DND-41 (cell line): Measurements from ENCODE around the gene TDRD1.
"Not testable (repeated sequence)": the region's sequence is repeated elsewhere in the genome, so short reads cannot be mapped to it uniquely, and the experiment has no call there.

Source experiments
- ATAC-seq: fragments of 200-7000 bp; cut with Tn5 transposase; 3 replicates; pipeline ENCODE4 v1.9.1; 2021; ENCODE audit warnings: low read depth; ENCODE audit not compliant: insufficient read depth
- DNase-seq: peaks from one replicate; pipeline ENCODE4 v3.0.0-alpha.2; 2020
- H2AFZ ChIP-seq: 2 replicates; pipeline ENCODE4 v1.6.0; 2012; ENCODE audit warnings: low read depth, low read length
- H3K27ac ChIP-seq: 2 replicates; pipeline ENCODE4 v1.5.1; 2012; ENCODE audit warnings: low read length, inconsistent platforms
- H3K27me3 ChIP-seq: fragments of 200-600 bp; sonication (generic); 2 replicates; pipeline ENCODE4 v1.6.0; 2012; ENCODE audit warnings: low read length, mild to moderate bottlenecking, inconsistent platforms; ENCODE audit not compliant: insufficient read depth, poor library complexity
- H3K36me3 ChIP-seq: 2 replicates; pipeline ENCODE4 v1.5.1; 2012; ENCODE audit warnings: low read length, inconsistent platforms; ENCODE audit not compliant: insufficient read depth
- H3K4me1 ChIP-seq: 2 replicates; pipeline ENCODE4 v1.5.1; 2012; ENCODE audit warnings: mild to moderate bottlenecking, low read length; ENCODE audit not compliant: insufficient read depth
- H3K4me2 ChIP-seq: 2 replicates; pipeline ENCODE4 v1.6.0; 2012; ENCODE audit warnings: mild to moderate bottlenecking, moderate library complexity, low read length, inconsistent platforms; ENCODE audit not compliant: insufficient read depth
- H3K4me3 ChIP-seq, 2 experiments: fragments of 200-600 bp in 1 of 2; shearing (Covaris generic) in 1 of 2; 2 replicates each; pipeline ENCODE4 v1.5.1; 2012 to 2016; ENCODE audit warnings: inconsistent platforms in 2 of 2, low read length in 2 of 2, mild to moderate bottlenecking in 2 of 2, low read depth in 1 of 2, moderate library complexity in 1 of 2
- H3K79me2 ChIP-seq: 2 replicates; pipeline ENCODE4 v1.6.0; 2012; ENCODE audit warnings: low read length, inconsistent platforms; ENCODE audit not compliant: insufficient read depth
- H3K9ac ChIP-seq: 2 replicates; pipeline ENCODE4 v1.6.0; 2012; ENCODE audit warnings: low read depth, mild to moderate bottlenecking, inconsistent platforms, low read length, moderate library complexity
- H3K9me3 ChIP-seq: 2 replicates; pipeline ENCODE4 v1.5.1; 2012; ENCODE audit warnings: low read length, moderate library complexity, mild to moderate bottlenecking, inconsistent platforms; ENCODE audit not compliant: insufficient read depth, severe bottlenecking
- H4K20me1 ChIP-seq: 2 replicates; pipeline ENCODE4 v1.6.0; 2012; ENCODE audit warnings: low read length; ENCODE audit not compliant: insufficient read depth
- CTCF ChIP-seq: IDR thresholded peaks from 2 replicates; pipeline ENCODE4 v1.5.1; 2012; ENCODE audit warnings: borderline replicate concordance, low read length, moderate library complexity, mild to moderate bottlenecking; ENCODE audit not compliant: poor library complexity, severe bottlenecking; ENCODE audit errors: extremely low read depth
- EZH2 ChIP-seq: IDR thresholded peaks from 3 replicates; pipeline ENCODE4 v1.6.1; 2012; ENCODE audit warnings: borderline replicate concordance, low read depth, mild to moderate bottlenecking, moderate library complexity, low read length, inconsistent platforms; ENCODE audit not compliant: severe bottlenecking

The TDRD1 gene

GRCh38 chr10:114143160-114143559 is 36.0 kb upstream of the TDRD1 start:
- no peak overlapping the region for H3K27ac ChIP-seq
- H3K27me3 ChIP-seq: no peaks in the 10 kb centered on the region

GRCh38 chr10:114149476-114149875 is 29.7 kb upstream of the TDRD1 start:
- H3K79me2 ChIP-seq, ATAC-seq, H3K4me2 ChIP-seq, H3K4me1 ChIP-seq, H3K27me3 ChIP-seq, H3K27ac ChIP-seq, H4K20me1 ChIP-seq, H3K9ac ChIP-seq, H3K4me3 ChIP-seq, DNase-seq, H3K9me3 ChIP-seq, H2AFZ ChIP-seq: not testable (repeated sequence)
- peaks cover 27% of the 10 kb centered on the region; the same call in 1 of the 2 replicates for H3K36me3 ChIP-seq

More at GRCh38 chr10:114143160-114143559, 36.0 kb upstream of the TDRD1 start:
- Histone ChIP-seq H3K79me2 (no peaks in the 10 kb centered on the region), H3K4me1 (no peaks in the 10 kb centered on the region), H3K4me3 (no peak overlapping the region), H4K20me1 (no peaks in the 10 kb centered on the region), H3K36me3 (peaks cover 34% of the 10 kb centered on the region), H2AFZ (no peak overlapping the region), H3K9ac (no peak overlapping the region), H3K9me3 (no peaks in the 10 kb centered on the region), H3K4me2 (no peak overlapping the region)
- ATAC-seq (no peak), DNase-seq (no peak)
- TF ChIP-seq CTCF (no peak), EZH2 (no peak)

- Histone ChIP-seq H3K4me1 (no peaks in the 10 kb centered on the region), H4K20me1 (no peaks in the 10 kb centered on the region), H3K9me3 (no peaks in the 10 kb centered on the region), H3K9ac (no peak overlapping the region), H3K79me2 (no peaks in the 10 kb centered on the region), H3K4me2 (no peak overlapping the region), H3K36me3 (peaks cover 27% of the 10 kb centered on the region; the same call in 1 of the 2 replicates), H3K27me3 (no peaks in the 10 kb centered on the region), H3K27ac (no peak overlapping the region), H2AFZ (no peak overlapping the region), H3K4me3 (no peak overlapping the region)
- TF ChIP-seq EZH2 (no peak), CTCF (no peak)
- DNase-seq (no peak), ATAC-seq (no peak)
Observed at GRCh38 chr10:114151486-114151885, 27.7 kb upstream of the TDRD1 start.

- TF ChIP-seq EZH2 (no peak), CTCF (no peak)
- no peak overlapping the region for H3K4me3 ChIP-seq
- H3K27me3 ChIP-seq: no peaks in the 10 kb centered on the region
- H3K79me2 ChIP-seq: no peaks in the 10 kb centered on the region
- ATAC-seq: no peak
- H4K20me1 ChIP-seq: no peaks in the 10 kb centered on the region
- H3K27ac ChIP-seq: no peak overlapping the region
- peaks cover 27% of the 10 kb centered on the region; the same call in 1 of the 2 replicates for H3K36me3 ChIP-seq
- no peak for DNase-seq
- no peak overlapping the region for H2AFZ ChIP-seq
- H3K4me1 ChIP-seq: no peaks in the 10 kb centered on the region
- no peak overlapping the region for H3K4me2 ChIP-seq
- H3K9me3 ChIP-seq: no peaks in the 10 kb centered on the region
- H3K9ac ChIP-seq: no peak overlapping the region
Observed at GRCh38 chr10:114151892-114152291, 27.3 kb upstream of the TDRD1 start.
